ENCODE results near the gene STEAP3.

DNA sequence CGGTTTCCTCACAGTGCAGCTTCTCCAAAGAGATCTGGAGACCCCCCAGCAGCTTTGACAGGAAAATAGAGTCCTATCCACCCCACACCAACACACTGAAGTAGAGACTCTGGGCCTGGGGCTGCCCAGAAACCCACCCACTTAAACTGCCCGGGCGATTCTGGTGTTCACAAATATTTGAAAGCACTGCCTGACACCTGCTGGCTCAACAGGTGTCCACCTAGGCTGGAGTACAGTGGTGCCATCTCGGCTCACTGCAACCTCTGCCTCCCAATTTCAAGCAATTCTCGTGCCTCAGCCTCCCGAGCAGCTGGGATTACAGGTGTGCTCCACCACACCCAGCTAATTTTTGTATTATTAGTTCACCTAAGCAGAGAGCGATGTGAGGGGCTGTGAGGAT lies 5.3 kb downstream of the STEAP3 start:
- TF ChIP-seq, protein P1, sequence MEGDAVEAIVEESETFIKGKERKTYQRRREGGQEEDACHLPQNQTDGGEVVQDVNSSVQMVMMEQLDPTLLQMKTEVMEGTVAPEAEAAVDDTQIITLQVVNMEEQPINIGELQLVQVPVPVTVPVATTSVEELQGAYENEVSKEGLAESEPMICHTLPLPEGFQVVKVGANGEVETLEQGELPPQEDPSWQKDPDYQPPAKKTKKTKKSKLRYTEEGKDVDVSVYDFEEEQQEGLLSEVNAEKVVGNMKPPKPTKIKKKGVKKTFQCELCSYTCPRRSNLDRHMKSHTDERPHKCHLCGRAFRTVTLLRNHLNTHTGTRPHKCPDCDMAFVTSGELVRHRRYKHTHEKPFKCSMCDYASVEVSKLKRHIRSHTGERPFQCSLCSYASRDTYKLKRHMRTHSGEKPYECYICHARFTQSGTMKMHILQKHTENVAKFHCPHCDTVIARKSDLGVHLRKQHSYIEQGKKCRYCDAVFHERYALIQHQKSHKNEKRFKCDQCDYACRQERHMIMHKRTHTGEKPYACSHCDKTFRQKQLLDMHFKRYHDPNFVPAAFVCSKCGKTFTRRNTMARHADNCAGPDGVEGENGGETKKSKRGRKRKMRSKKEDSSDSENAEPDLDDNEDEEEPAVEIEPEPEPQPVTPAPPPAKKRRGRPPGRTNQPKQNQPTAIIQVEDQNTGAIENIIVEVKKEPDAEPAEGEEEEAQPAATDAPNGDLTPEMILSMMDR (IDR thresholded peaks at IDR 0.05), result no peak
- TF ChIP-seq POLR2A (IDR thresholded peaks at IDR 0.05; ENCODE audit: low read depth) (no peak), EP300 (IDR thresholded peaks at IDR 0.05) (no peak), POLR2AphosphoS5 (IDR thresholded peaks at IDR 0.05) (no peak)

All from esophagus muscularis mucosa (tissue), 4 donors.